GM21528 (cell line): ENCODE data around the gene APLP2.
"Not testable (repeated sequence)": the region's sequence is repeated elsewhere in the genome, so short reads cannot be mapped to it uniquely, and the experiment has no call there.

ENCODE experiments used
- ATAC-seq: cut with Tn5 transposase; IDR thresholded peaks from one replicate; pipeline ENCODE4 v1.9.1; 2021; ENCODE audit warnings: mild to moderate bottlenecking, moderate library complexity; ENCODE audit not compliant: unreplicated experiment, low FRiP score

The APLP2 gene

DNA sequence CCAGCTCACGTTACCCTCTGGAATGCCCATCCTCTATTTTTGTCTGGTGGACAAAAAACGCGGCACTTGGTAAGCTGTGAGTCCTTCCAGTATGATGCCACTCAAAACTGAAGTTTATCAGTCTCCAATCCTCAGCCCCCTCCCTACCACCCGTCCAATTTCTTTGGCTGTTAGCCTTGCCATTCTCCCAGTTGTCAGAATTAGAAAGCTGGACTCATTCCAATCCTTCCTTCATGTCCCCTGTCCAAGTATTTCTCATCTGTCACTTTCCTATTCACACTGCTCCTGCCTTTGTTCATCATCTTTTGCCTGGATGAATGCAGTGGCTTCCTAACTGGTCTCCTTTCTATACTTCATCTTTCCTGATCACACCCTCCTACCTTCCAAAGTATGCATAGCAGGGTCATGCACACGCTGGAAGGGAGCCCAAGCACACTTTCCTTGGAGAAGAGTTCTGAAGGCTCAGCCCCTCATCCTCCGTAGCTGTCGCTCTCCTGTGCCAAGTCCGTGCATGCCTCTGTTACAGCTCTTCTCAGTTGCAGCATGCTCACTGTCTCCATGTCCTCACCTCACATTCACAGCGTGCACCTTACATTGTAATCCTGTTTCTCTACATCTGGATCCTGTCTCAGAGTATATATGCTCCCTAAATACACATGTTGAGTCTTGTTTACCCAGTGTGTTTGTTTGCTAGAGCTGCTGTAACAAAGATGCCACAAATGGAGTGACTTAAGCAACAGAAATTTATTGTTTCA, 19.4 kb downstream of the APLP2 start:
- ATAC-seq, result no peak

DNA sequence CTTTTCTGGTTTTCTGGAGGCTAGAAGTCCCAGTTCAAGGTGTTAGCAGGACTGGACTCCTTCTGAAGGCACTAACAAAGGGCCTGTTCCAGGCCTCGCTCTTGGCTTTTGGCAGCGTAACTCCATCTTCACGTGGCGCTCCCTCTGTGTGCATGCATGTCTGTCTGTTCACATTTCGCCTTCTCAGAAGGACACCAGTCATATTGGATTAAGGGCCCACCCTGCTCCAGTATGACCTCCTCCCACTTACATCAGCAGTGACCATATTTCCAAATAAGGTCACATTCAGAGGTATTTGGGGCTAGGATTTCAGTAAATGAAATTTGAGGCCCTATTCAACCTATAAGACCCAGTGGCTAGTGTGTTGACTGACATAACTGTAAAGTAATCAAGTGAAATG, 20.0 kb downstream of the APLP2 start:
- ATAC-seq, result no peak

- not testable (repeated sequence) for ATAC-seq
These were observed 20.8 kb downstream of the APLP2 start for GRCh38 chr11:130090517-130090916.

DNA sequence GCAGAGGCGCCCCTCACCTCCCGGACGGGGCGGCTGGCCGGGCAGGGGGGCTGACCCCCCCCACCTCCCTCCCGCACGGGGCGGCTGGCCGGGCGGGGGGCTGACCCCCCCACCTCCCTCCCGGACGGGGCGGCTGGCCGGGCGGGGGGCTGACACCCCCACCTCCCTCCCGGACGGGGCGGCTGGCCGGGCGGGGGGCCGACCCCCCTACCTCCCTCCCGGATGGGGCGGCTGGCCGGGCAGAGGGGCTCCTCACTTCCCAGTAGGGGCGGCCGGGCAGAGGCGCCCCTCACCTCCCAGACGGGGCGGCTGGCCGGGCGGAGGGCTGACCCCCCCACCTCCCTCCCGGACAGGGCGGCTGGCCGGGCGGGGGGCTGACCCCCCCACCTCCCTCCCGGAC, 21.5 kb downstream of the APLP2 start:
- ATAC-seq, result not testable (repeated sequence)

- no peak for ATAC-seq
These were observed 23.0 kb downstream of the APLP2 start for GRCh38 chr11:130092661-130093060.

GRCh38 chr11:130094614-130095013, 24.9 kb downstream of the APLP2 start:
- ATAC-seq, result no peak

GRCh38 chr11:130095326-130095725, 25.6 kb downstream of the APLP2 start:
- no peak for ATAC-seq

DNA sequence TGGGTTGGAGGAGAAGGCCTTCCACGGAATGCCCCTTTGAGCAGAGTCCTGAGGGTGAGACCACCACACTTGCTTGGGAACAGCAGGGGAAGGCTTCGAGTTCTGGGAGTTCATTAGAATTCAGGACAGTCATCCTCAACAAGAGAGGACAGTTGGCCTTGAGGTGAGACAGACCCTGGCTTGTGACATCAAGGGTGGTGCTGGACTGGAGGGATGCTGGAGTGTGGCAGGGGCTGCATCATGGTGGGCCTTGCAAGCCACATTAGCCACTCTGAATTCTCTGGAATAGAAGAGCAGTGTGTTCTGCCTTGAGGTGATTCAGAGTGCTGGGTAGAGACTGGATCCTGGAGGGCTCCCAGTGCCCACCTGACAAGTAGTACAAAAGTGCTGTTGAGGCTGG, 26.3 kb downstream of the APLP2 start:
- ATAC-seq, result no peak

DNA sequence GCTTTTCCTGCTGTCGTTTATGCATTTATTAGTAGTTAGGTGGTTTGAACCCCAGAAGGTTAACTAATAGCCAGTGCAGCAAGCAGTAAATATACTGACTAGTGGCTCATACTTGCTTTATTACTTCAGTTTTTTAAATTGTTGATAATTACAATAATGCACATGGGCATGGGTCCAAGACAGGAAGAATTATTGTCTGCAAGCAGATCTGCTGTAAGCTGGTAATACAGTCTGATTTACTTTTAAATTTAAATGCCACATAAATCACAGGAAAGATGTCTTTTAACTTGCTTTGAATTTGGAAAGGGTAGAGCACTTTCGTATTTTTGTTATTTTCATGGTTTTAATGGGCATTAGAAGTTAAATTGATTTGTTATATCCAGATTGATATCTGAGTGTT, 27.1 kb downstream of the APLP2 start:
- ATAC-seq, result no peak

DNA sequence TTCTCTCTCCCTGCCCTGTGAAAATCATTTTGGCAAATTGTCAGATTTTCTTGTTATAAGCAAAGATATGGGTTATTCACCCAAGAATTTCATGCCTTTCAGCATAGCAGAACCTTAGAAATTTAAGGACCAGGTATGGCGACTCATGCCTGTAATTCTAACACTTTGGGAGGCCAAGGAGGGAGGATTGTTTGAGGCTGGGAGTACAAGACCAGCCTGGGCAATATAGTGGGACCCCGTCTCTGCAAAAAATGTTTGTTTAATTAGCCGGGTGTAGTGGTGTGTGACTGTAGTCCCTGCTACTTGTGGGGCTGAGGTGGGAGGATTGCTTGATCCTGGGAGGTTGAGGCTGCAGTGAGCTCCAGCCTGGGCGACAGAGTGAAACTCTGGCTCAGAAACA, 27.6 kb downstream of the APLP2 start:
- no peak for ATAC-seq

DNA sequence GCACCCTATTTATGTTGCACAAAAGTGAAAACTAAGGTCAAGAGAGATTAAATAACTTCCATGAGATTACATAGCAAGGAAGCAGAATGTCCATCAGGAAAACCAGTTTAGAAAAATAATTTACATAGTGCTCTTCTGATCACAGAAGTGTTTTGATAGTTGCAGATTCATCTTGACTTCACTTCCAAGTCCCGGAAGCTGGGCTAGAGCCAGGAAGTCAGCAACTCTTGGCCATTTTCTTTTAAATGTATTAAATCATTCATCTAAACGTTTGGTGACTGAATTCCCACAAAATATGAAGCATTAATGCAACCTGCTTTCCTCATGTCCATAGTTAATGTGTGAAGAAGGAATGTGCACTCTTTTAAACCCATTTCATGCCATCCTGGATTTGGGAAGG, 29.7 kb downstream of the APLP2 start:
- no peak for ATAC-seq

DNA sequence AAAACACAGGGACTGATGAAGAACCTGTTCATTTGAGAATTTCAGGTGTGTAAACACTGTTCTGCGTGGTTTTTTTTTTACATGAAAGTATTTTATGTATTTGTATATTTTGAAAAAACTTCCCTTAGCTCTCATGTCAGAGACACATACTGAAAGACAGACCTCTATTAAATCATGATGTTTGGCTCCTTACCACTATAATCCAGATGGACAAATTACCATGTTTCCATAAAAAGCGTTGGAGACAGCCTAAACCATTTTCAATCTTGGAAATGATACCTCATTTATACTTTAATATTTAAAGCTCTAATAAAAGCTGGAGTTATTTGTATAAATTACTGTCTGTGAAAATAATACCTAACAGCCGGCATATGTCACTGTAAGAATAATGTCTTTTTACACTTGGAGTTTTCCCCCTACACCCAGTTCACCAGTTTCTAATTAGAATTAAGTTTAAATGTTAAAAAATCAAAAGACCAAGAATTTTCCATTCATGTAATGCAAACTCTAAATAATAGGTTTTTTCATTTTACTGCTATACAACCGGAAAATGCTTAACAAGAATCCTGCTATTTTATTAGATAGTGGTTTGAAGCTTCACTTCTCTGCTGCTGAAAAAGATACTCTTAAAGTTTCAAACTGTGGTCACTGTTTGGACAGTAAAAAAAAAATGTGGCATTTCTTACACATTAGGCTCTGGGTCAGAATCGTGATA, 30.8 kb downstream of the APLP2 start:
- no peak for ATAC-seq

DNA sequence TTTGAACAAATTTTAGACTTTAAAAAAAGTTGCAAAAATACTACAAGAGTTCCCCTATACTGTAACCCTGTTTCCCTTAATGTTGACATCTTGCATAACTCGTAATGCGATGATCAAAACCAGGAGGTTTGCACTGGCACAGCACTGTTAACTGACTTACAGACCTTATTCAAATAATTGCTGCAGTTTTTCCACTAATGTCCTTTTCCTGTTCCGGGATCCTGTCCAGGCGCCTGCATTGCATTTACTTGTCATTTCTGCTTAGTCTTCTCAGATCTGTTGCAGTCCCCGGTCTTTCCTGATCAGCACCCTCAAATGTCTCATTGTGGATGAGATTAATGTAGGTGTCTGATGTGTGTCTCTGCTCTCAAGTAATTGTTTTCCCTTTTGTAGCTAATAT, 32.0 kb downstream of the APLP2 start:
- ATAC-seq, result no peak

GRCh38 chr11:130102301-130103249, 32.9 kb downstream of the APLP2 start:
- ATAC-seq, result no peak

GRCh38 chr11:130103296-130103814, 33.7 kb downstream of the APLP2 start:
- ATAC-seq, result no peak

GRCh38 chr11:130106381-130106780, 36.7 kb downstream of the APLP2 start:
- no peak for ATAC-seq

GRCh38 chr11:130108671-130109070, 39.0 kb downstream of the APLP2 start:
- ATAC-seq, result not testable (repeated sequence)

DNA sequence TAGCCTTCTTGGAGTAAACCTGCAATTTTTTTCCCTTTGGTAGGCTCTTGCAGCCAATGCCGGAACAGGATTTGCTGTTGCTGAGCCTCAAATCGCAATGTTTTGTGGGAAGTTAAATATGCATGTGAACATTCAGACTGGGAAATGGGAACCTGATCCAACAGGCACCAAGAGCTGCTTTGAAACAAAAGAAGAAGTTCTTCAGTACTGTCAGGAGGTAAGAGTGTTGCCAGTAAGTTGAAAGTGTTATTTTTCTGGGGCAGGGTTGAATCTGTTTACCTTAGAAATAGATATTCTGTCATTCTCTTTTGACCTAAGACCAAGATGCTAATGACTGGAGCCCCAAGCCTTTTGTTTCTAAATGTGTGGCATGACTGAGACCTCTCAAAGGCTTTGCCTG, 39.7 kb downstream of the APLP2 start:
- ATAC-seq, result no peak

DNA sequence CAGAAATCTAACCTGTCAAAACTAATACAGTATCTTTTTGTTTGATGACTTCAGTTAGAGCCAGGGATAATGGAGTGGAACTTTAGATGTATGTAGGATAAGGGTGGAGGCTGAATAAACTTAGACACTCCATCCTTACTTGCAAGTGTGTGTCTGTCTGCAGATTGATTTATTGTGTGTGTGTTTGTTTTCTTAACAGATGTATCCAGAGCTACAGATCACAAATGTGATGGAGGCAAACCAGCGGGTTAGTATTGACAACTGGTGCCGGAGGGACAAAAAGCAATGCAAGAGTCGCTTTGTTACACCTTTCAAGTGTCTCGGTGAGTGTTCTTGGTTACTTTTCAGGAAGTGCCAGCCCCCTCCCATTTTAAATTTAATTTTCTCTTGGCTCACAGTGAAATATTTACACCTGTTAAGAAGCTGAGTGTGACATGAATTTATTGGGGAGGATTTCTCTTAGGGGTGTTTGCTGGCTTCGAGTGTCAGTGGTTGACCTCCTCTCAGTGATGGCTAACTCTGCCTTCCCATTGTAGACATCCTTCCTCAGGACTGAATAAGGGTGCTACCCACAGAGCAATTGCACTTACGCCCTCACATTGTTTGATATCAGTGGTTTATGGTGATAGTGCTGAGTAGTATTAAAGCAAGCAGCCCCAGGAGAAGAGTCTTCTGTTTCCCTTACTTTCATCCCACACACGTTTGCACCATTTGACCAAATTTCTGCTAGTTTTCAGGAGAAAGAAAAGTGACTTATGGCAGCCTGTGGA, 40.8 kb downstream of the APLP2 start:
- no peak for ATAC-seq
